ENCODE measurements around the gene FBXL15. TPM values are rescaled to one million over a fixed set of nuclear protein-coding genes. Genes with fewer than 3 reads are reported as not detected.
A peak's percentile ranks its signal among the peaks of the same experiment; 100 is the strongest.

Gene FBXL15
- total and polyA plus RNA-seq, 9 of the 15 experiments (the other 6 are each of a cell fraction or from before 2014, with no cell fraction given), result 0.08 to 25.9 (median 3.5) TPM

DNA sequence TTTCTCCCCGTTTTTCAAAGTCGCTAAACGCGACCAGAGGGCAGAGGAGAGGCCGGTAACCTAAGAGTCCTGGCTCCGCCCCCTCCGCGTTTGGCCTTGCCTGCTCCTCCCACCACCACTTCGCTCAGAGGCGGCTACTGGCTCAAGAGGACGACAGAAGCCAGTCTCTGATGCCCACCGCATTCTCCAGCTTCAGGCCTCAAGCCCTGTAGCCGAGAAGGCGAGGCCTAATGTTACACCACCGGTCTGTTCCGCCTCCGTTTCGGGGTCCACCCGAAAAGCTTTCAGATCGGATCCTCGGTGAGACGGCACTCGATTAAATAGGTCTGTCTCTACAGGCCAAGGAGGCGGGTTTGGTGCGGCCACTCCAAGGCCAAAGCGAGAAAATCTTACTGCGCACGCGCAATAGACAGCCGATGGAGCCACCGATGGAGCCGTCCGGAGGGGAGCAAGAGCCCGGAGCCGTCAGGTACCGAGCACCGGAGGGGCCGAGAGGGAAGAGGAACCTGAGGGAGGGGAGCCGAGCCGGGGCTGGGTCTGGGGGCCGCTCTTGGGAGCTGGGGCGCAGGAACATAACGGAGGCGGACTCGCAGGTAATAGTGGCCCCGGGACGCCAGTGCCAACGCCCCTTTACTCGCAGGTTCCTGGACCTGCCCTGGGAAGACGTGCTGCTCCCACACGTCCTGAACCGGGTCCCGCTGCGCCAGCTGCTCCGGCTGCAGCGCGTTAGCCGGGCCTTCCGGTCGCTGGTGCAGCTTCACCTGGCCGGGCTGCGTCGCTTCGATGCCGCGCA, at the start of gene FBXL15 (continued):
- TF ChIP-seq, protein P1, sequence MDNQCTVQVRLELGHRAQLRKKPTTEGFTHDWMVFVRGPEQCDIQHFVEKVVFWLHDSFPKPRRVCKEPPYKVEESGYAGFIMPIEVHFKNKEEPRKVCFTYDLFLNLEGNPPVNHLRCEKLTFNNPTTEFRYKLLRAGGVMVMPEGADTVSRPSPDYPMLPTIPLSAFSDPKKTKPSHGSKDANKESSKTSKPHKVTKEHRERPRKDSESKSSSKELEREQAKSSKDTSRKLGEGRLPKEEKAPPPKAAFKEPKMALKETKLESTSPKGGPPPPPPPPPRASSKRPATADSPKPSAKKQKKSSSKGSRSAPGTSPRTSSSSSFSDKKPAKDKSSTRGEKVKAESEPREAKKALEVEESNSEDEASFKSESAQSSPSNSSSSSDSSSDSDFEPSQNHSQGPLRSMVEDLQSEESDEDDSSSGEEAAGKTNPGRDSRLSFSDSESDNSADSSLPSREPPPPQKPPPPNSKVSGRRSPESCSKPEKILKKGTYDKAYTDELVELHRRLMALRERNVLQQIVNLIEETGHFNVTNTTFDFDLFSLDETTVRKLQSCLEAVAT (IDR thresholded peaks at IDR 0.05), result peak in 1 of 2 experiments; percentile 100; a peak in 2 of 4 replicates
- no peak for TF ChIP-seq ARID1B (IDR thresholded peaks at IDR 0.05)
- no peak for TF ChIP-seq SMAD4 (CRISPR knock-in tag; conservative IDR thresholded peaks at IDR 0.05)
- no peak for TF ChIP-seq GATA2 (CRISPR knock-in tag; IDR thresholded peaks at IDR 0.05)
- no peak for TF ChIP-seq ZNF830 (CRISPR knock-in tag; IDR thresholded peaks at IDR 0.05)
- TF ChIP-seq, protein P2, sequence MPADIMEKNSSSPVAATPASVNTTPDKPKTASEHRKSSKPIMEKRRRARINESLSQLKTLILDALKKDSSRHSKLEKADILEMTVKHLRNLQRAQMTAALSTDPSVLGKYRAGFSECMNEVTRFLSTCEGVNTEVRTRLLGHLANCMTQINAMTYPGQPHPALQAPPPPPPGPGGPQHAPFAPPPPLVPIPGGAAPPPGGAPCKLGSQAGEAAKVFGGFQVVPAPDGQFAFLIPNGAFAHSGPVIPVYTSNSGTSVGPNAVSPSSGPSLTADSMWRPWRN (IDR thresholded peaks at IDR 0.05; ENCODE audit: low read depth), result no peak
- TF ChIP-seq POLR2AphosphoS5 (IDR thresholded peaks at IDR 0.05; ENCODE audit: control insufficient read depth, insufficient read depth, low read depth, low read length), result peak; percentile 27; the same call in 1 of the 2 replicates
- TF ChIP-seq, protein P3, sequence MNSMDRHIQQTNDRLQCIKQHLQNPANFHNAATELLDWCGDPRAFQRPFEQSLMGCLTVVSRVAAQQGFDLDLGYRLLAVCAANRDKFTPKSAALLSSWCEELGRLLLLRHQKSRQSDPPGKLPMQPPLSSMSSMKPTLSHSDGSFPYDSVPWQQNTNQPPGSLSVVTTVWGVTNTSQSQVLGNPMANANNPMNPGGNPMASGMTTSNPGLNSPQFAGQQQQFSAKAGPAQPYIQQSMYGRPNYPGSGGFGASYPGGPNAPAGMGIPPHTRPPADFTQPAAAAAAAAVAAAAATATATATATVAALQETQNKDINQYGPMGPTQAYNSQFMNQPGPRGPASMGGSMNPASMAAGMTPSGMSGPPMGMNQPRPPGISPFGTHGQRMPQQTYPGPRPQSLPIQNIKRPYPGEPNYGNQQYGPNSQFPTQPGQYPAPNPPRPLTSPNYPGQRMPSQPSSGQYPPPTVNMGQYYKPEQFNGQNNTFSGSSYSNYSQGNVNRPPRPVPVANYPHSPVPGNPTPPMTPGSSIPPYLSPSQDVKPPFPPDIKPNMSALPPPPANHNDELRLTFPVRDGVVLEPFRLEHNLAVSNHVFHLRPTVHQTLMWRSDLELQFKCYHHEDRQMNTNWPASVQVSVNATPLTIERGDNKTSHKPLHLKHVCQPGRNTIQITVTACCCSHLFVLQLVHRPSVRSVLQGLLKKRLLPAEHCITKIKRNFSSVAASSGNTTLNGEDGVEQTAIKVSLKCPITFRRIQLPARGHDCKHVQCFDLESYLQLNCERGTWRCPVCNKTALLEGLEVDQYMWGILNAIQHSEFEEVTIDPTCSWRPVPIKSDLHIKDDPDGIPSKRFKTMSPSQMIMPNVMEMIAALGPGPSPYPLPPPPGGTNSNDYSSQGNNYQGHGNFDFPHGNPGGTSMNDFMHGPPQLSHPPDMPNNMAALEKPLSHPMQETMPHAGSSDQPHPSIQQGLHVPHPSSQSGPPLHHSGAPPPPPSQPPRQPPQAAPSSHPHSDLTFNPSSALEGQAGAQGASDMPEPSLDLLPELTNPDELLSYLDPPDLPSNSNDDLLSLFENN (IDR thresholded peaks at IDR 0.05; ENCODE audit: low read depth in 2 of 2, low read length in 2 of 2), result peak in 1 of 2 experiments; percentile 89; a peak in 2 of 4 replicates
- TF ChIP-seq LEF1 (IDR thresholded peaks at IDR 0.05), result no peak
- TF ChIP-seq, protein P4, sequence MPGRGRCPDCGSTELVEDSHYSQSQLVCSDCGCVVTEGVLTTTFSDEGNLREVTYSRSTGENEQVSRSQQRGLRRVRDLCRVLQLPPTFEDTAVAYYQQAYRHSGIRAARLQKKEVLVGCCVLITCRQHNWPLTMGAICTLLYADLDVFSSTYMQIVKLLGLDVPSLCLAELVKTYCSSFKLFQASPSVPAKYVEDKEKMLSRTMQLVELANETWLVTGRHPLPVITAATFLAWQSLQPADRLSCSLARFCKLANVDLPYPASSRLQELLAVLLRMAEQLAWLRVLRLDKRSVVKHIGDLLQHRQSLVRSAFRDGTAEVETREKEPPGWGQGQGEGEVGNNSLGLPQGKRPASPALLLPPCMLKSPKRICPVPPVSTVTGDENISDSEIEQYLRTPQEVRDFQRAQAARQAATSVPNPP (IDR thresholded peaks at IDR 0.05; ENCODE audit: borderline replicate concordance, insufficient read depth, insufficient read length), result no peak
- TF ChIP-seq RAD51 (IDR thresholded peaks at IDR 0.05; ENCODE audit: borderline replicate concordance, low read depth), result no peak
- no peak for TF ChIP-seq NUFIP1 (IDR thresholded peaks at IDR 0.05; ENCODE audit: partially characterized antibody)
- no peak for TF ChIP-seq NCOA2 (IDR thresholded peaks at IDR 0.05; ENCODE audit: partially characterized antibody in 2 of 2)
- peak; percentile 64; the same call in 1 of the 2 replicates for TF ChIP-seq ETV5 (CRISPR knock-in tag; IDR thresholded peaks at IDR 0.05; ENCODE audit: low read depth)
- no peak for TF ChIP-seq TEAD2 (tag; IDR thresholded peaks at IDR 0.05)
- no peak for TF ChIP-seq DACH1 (IDR thresholded peaks at IDR 0.05; ENCODE audit: partially characterized antibody)
- TF ChIP-seq MAFG (tag; conservative IDR thresholded peaks at IDR 0.05), result no peak
- no peak for TF ChIP-seq HSF4 (CRISPR knock-in tag; IDR thresholded peaks at IDR 0.05; ENCODE audit: borderline replicate concordance)
- no peak for TF ChIP-seq ZNF324 (CRISPR knock-in tag; IDR thresholded peaks at IDR 0.05)
- TF ChIP-seq GTF2A2 (tag; IDR thresholded peaks at IDR 0.05), result no peak
